Measurements from ENCODE around the gene FGF19. TPM values are rescaled to one million over a fixed set of nuclear protein-coding genes. Genes with fewer than 3 reads are reported as not detected.
A peak's percentile ranks its signal among the peaks of the same experiment; 100 is the strongest.

FGF19 gene
- total RNA-seq, 6 donors from 2014 or later, result 0.23 to 0.24 TPM; not detected in 4

DNA sequence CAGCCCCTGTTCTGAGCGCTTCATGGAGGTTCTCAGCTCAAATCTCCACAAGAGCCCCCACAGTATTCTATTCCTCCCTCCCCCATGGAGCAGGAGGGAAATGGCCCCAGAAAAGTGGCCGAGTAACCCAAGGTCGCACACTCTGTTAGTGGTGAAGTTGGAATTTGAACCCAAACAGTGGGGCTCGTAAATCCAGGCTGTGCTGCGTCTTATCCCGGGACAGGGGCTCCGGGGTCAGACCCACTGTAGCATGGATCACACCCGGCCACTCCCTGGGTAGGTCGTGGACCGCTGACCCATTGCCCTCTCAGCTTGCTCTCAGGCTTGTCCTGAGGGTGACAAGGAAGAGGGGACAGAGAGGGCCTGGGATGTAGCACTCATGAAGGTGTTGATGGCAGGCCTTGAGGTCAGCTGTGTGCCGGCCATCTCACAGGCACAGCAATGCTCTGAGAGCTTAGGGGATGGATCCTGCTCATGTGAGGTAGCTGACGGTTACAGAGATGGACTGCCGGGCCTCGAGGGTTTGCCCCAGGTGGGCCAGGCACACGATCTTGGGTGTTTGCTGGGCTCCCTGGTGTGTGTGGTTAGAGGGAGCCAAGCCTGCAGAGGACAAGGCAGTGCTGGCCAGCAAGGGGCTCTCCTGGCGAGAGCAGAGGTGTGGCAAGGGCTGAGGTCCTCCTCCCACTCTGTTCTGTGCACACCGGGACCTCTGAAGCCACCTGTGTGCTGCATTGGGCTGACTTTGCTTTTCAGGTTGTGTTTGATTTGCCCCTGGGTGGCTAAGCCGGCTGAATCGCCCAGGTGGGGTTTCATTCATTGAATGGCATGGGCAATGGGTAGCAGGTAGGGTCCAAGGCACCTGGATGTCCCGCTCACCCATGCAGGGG is 2.3 kb upstream of the FGF19 start:
- ATAC-seq (ENCODE audit: low FRiP score in 2 of 2) (peak in 1 of 2 donors; percentile 15), DNase-seq (peak in 1 of 2 donors; percentile 37)
- TF ChIP-seq, protein P1, sequence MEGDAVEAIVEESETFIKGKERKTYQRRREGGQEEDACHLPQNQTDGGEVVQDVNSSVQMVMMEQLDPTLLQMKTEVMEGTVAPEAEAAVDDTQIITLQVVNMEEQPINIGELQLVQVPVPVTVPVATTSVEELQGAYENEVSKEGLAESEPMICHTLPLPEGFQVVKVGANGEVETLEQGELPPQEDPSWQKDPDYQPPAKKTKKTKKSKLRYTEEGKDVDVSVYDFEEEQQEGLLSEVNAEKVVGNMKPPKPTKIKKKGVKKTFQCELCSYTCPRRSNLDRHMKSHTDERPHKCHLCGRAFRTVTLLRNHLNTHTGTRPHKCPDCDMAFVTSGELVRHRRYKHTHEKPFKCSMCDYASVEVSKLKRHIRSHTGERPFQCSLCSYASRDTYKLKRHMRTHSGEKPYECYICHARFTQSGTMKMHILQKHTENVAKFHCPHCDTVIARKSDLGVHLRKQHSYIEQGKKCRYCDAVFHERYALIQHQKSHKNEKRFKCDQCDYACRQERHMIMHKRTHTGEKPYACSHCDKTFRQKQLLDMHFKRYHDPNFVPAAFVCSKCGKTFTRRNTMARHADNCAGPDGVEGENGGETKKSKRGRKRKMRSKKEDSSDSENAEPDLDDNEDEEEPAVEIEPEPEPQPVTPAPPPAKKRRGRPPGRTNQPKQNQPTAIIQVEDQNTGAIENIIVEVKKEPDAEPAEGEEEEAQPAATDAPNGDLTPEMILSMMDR (IDR thresholded peaks at IDR 0.05), result no peak
- TF ChIP-seq POLR2AphosphoS5 (IDR thresholded peaks at IDR 0.05) (no peak), POLR2A (IDR thresholded peaks at IDR 0.05) (no peak), EP300 (IDR thresholded peaks at IDR 0.05) (no peak)
- H3K36me3 ChIP-seq, result no peaks in the 10 kb centered on the region
- no peak overlapping the region for H3K4me3 ChIP-seq
- 43 to 45% methylated on average over 14 to 20 of the region's 20 CpGs for WGBS, 2 donors
- H3K4me1 ChIP-seq, result peaks cover 6 to 37% (median 19%) of the 10 kb centered on the region in 4 donors
- H3K9me3 ChIP-seq, result no peaks in the 10 kb centered on the region
- no peak overlapping the region for H3K27ac ChIP-seq
- H3K27me3 ChIP-seq, result peaks cover 0 to 46% (median 27%) of the 10 kb centered on the region in 4 donors

DNA sequence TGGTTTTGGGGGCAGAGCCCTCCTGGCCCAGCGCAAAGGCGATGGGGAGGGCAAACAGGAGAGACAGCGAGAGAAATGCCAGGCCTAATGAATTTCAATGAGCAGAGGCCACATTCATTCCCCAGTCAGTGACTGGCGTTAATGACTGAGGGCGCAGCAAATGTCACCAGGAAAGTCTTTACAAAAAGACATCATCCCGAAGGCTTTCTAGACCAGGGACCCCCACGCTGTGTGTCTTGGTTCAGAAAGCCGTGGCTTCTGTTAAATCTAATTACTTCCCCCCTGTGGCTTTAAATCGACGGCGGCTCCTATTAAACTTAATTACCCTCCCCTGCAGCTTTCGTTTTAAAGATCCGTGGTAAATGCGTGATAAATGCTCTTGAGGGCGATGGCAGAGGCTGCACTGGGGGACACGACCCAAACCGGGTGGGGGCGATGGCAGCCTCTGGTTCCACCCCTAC is 1.6 kb upstream of the FGF19 start:
- H3K9me3 ChIP-seq, result no peaks in the 10 kb centered on the region
- ATAC-seq (ENCODE audit: low FRiP score in 2 of 2) (no peak), DNase-seq (no peak)
- 13 to 14% methylated on average over 18 of the region's 18 CpGs for WGBS, 2 donors
- no peaks in the 10 kb centered on the region for H3K36me3 ChIP-seq
- H3K27ac ChIP-seq, result no peak overlapping the region
- H3K27me3 ChIP-seq, result peaks cover 0 to 46% (median 27%) of the 10 kb centered on the region in 4 donors
- H3K4me1 ChIP-seq, result peaks cover 10 to 42% (median 22%) of the 10 kb centered on the region in 4 donors
- TF ChIP-seq, protein P1 (IDR thresholded peaks at IDR 0.05), result no peak
- no peak for TF ChIP-seq EP300 (IDR thresholded peaks at IDR 0.05)
- no peak for TF ChIP-seq POLR2AphosphoS5 (IDR thresholded peaks at IDR 0.05)
- no peak for TF ChIP-seq POLR2A (IDR thresholded peaks at IDR 0.05)
- H3K4me3 ChIP-seq, result no peak overlapping the region

- H3K4me1 ChIP-seq, result peaks cover 10 to 44% (median 22%) of the 10 kb centered on the region in 4 donors
- no peaks in the 10 kb centered on the region for H3K9me3 ChIP-seq
- WGBS, 2 donors, result 3 to 6% methylated on average over 30 to 63 of the region's 63 CpGs
- H3K27ac ChIP-seq, result no peak overlapping the region
- no peaks in the 10 kb centered on the region for H3K36me3 ChIP-seq
- peak in 1 of 2 donors; percentile 47 for ATAC-seq (ENCODE audit: low FRiP score in 2 of 2)
- peak in 1 of 2 donors; percentile 83 for DNase-seq
- peak overlapping the region in 1 of 4 donors; percentile 6 for H3K4me3 ChIP-seq
- peaks cover 0 to 46% (median 27%) of the 10 kb centered on the region in 4 donors for H3K27me3 ChIP-seq
- TF ChIP-seq POLR2AphosphoS5 (IDR thresholded peaks at IDR 0.05), result no peak
- TF ChIP-seq, protein P1 (IDR thresholded peaks at IDR 0.05), result peak in 2 of 6 experiments; percentile 6 to 13
Measured at GRCh38 chr11:69704508-69705253, 859 bp upstream of the FGF19 start.

- Histone ChIP-seq H3K36me3 (no peaks in the 10 kb centered on the region), H3K4me1 (peaks cover 10 to 44% (median 22%) of the 10 kb centered on the region in 4 donors), H3K27ac (no peak overlapping the region), H3K27me3 (peaks cover 0 to 46% (median 27%) of the 10 kb centered on the region in 4 donors), H3K9me3 (no peaks in the 10 kb centered on the region), H3K4me3 (no peak overlapping the region)
- ATAC-seq (ENCODE audit: low FRiP score in 2 of 2), result no peak
- 7% methylated on average over 22 of the region's 34 CpGs; no CpG with 5 or more reads in 1 of the 2 donors for WGBS, 2 donors
- peak in 1 of 2 donors; percentile 74 for DNase-seq
- TF ChIP-seq EP300 (IDR thresholded peaks at IDR 0.05) (no peak), POLR2AphosphoS5 (IDR thresholded peaks at IDR 0.05) (no peak), POLR2A (IDR thresholded peaks at IDR 0.05) (no peak)
- TF ChIP-seq, protein P1 (IDR thresholded peaks at IDR 0.05), result no peak
Measured at GRCh38 chr11:69703453-69703767, 412 bp downstream of the FGF19 start.
